ENCODE results near the gene PRRT4. TPM values are rescaled to one million over a fixed set of nuclear protein-coding genes. Genes with fewer than 3 reads are reported as not detected.

The PRRT4 gene
- total RNA-seq, 1 experiment from 2014 or later = 0.24 TPM

DNA sequence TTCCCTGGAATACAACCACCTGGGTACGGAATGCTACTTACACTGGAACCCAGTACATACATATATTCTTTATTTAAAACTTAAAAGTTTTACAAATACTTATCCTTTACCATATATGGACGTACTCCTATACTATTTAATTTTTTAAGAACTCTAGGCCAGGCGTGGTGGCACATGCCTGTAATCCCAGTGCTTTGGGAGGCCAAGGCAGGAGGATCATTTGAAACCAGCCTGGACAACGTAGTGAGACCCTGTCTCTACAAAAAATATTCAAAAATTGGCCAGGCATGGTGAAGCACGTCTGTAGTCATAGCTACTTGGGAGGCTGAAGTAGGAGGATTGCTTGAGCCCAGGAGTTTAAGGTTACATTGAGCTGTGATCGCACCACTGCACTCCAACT, 19.8 kb downstream of the PRRT4 start:
- H3K79me2 ChIP-seq (ENCODE audit: insufficient read depth, low read length) = peaks cover 12% of the 10 kb centered on the region; the same call in 1 of the 2 replicates
- H3K23ac ChIP-seq (ENCODE audit: insufficient read length, low read depth, low read length) = no peak overlapping the region
- H3K4me1 Mint-ChIP-seq = peaks cover 11 to 14% of the 10 kb centered on the region in 2 experiments
- H3K27me3 ChIP-seq (ENCODE audit: insufficient read depth, low read length) = no peaks in the 10 kb centered on the region
- H3K4ac ChIP-seq (ENCODE audit: low read depth, low read length) = no peak overlapping the region
- H3K9me3 Mint-ChIP-seq = no peaks in the 10 kb centered on the region
- H3T11ph ChIP-seq (ENCODE audit: low read length) = no peak overlapping the region
- no peak overlapping the region for H3K27ac Mint-ChIP-seq
- 100% methylated on average over 1 of the region's 6 CpGs for WGBS (ENCODE audit: extremely low coverage, insufficient read length, low lambda C conversion rate)
- no peaks in the 10 kb centered on the region for H3K9me3 ChIP-seq (ENCODE audit: control insufficient read depth, low read depth, low read length)
- peaks cover 8% of the 10 kb centered on the region for H3K23me2 ChIP-seq (ENCODE audit: insufficient read length, low read depth, low read length, poor library complexity, severe bottlenecking)
- H3K9ac ChIP-seq (ENCODE audit: extremely low read depth, insufficient read length, low read length) = no peak overlapping the region
- H3K56ac ChIP-seq (ENCODE audit: insufficient read length, low read depth, low read length) = no peak overlapping the region
- peaks cover 4% of the 10 kb centered on the region for H3K79me1 ChIP-seq (ENCODE audit: insufficient read depth, low read depth, low read length, poor library complexity, severe bottlenecking)
- H4K5ac ChIP-seq (ENCODE audit: insufficient read length, low read depth, low read length) = no peak overlapping the region
- no peak for DNase-seq
- H4K91ac ChIP-seq (ENCODE audit: insufficient read length, low read depth, low read length) = no peak overlapping the region
- H3K27ac ChIP-seq (ENCODE audit: insufficient read length, low read depth, low read length) = no peak overlapping the region
- peaks cover 18 to 29% (median 28%) of the 10 kb centered on the region in 3 experiments; a peak in 5 of 7 replicates for H3K36me3 Mint-ChIP-seq (ENCODE audit: insufficient read depth in 1 of 3, low read depth in 3 of 3)
- no peak overlapping the region for H3K18ac ChIP-seq (ENCODE audit: insufficient read length, low read depth, low read length)
- H4K20me1 ChIP-seq (ENCODE audit: control insufficient read depth, insufficient read depth, insufficient read length) = no peaks in the 10 kb centered on the region
- TF ChIP-seq, protein P1, sequence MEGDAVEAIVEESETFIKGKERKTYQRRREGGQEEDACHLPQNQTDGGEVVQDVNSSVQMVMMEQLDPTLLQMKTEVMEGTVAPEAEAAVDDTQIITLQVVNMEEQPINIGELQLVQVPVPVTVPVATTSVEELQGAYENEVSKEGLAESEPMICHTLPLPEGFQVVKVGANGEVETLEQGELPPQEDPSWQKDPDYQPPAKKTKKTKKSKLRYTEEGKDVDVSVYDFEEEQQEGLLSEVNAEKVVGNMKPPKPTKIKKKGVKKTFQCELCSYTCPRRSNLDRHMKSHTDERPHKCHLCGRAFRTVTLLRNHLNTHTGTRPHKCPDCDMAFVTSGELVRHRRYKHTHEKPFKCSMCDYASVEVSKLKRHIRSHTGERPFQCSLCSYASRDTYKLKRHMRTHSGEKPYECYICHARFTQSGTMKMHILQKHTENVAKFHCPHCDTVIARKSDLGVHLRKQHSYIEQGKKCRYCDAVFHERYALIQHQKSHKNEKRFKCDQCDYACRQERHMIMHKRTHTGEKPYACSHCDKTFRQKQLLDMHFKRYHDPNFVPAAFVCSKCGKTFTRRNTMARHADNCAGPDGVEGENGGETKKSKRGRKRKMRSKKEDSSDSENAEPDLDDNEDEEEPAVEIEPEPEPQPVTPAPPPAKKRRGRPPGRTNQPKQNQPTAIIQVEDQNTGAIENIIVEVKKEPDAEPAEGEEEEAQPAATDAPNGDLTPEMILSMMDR (conservative IDR thresholded peaks at IDR 0.05) = no peak
- H2BK20ac ChIP-seq (ENCODE audit: low read depth, low read length, poor library complexity, severe bottlenecking) = no peak overlapping the region
- H3K14ac ChIP-seq (ENCODE audit: insufficient read depth, low read length) = no peak overlapping the region
- H2AFZ ChIP-seq (ENCODE audit: low read length) = no peak overlapping the region
- H2BK120ac ChIP-seq (ENCODE audit: low read depth, low read length, poor library complexity, severe bottlenecking) = no peak overlapping the region
- no peak overlapping the region for H2BK12ac ChIP-seq (ENCODE audit: insufficient read length, low read depth, low read length)
- peaks cover 15% of the 10 kb centered on the region for H3K27me3 Mint-ChIP-seq (ENCODE audit: low read depth)
- H2AK5ac ChIP-seq (ENCODE audit: insufficient read length, low read length) = no peak overlapping the region
- no peaks in the 10 kb centered on the region for H3K4me1 ChIP-seq (ENCODE audit: insufficient read depth, low read length)
- no peak overlapping the region for H2BK15ac ChIP-seq (ENCODE audit: low read depth, low read length)
- H3K4me2 ChIP-seq (ENCODE audit: insufficient read depth, insufficient read length, low read length) = no peak overlapping the region
- no peak overlapping the region for H4K8ac ChIP-seq (replicated peaks; ENCODE audit: insufficient read length, low read depth, low read length)
- H2BK5ac ChIP-seq (ENCODE audit: insufficient read length, low read length) = no peak overlapping the region
- peak overlapping the region; percentile 96 to 98; a peak in 4 of 5 replicates for H3K4me3 Mint-ChIP-seq

Data from H9 (cell line).